PC-3 (cell line): ENCODE measurements around the gene ADARB2. TPM values are rescaled to one million over a fixed set of nuclear protein-coding genes. Genes with fewer than 3 reads are reported as not detected.

ENCODE experiments used
- ATAC-seq: fragments of 200-7000 bp; cut with Tn5 transposase; 2 replicates; pipeline ENCODE4 v1.9.1; 2020; ENCODE audit warnings: mild to moderate bottlenecking, moderate library complexity
- BruUV-seq: library from RNA; stranded (reverse); fragments of 400-500 nt; replicated peaks from 2 replicates; lab custom pipeline; 2021; lab: Mats Ljungman, UMichigan
- CTCF ChIA-PET: fragments of 300-600 bp; sonication (Branson Sonifier 250); formaldehyde crosslinking; loops from one replicate; lab custom pipeline; 2022; ENCODE audit warnings: antibody characterized with exemption; lab: Charles Lee
- POLR2A ChIA-PET: fragments of 300-600 bp; sonication (Branson Sonifier 250); formaldehyde crosslinking; loops from one replicate; lab custom pipeline; 2022; ENCODE audit warnings: antibody characterized with exemption; ENCODE audit not compliant: unreplicated experiment; lab: Charles Lee
- DNase-seq: peaks from one replicate; pipeline ENCODE4 v3.0.0-alpha.2; 2015
- H2AFZ ChIP-seq: fragments of 300-600 bp; sonication (generic); 2 replicates; pipeline ENCODE4 v1.6.0; 2016; ENCODE audit warnings: antibody characterized with exemption, low read length
- H3F3A ChIP-seq: fragments of 300-600 bp; sonication (generic); one replicate; pipeline ENCODE4 v1.6.0; 2017; ENCODE audit warnings: antibody characterized with exemption, low read length, control low read depth, mild to moderate bottlenecking; ENCODE audit not compliant: unreplicated experiment
- H3K27ac ChIP-seq: fragments of 300-600 bp; sonication (generic); 2 replicates; pipeline ENCODE4 v1.5.1; 2016; ENCODE audit warnings: mild to moderate bottlenecking, low read length
- H3K27me3 ChIP-seq: fragments of 300-600 bp; sonication (generic); 2 replicates; pipeline ENCODE4 v1.6.1; 2016; ENCODE audit warnings: low read length, mixed read lengths
- H3K36me3 ChIP-seq: fragments of 300-600 bp; sonication (generic); 2 replicates; pipeline ENCODE4 v1.6.1; 2016; ENCODE audit warnings: low read depth, mixed run types, low read length, mixed read lengths
- H3K4me1 ChIP-seq: fragments of 300-600 bp; sonication (generic); 2 replicates; pipeline ENCODE4 v1.5.1; 2016; ENCODE audit warnings: low read length; ENCODE audit not compliant: insufficient read depth
- H3K4me2 ChIP-seq: fragments of 300-600 bp; sonication (generic); 2 replicates; pipeline ENCODE4 v1.6.0; 2016; ENCODE audit warnings: low read length
- H3K4me3 ChIP-seq: fragments of 300-600 bp; sonication (generic); 2 replicates; pipeline ENCODE4 v1.5.1; 2016; ENCODE audit warnings: mild to moderate bottlenecking, low read length, mixed read lengths
- H3K79me2 ChIP-seq: fragments of 300-600 bp; sonication (generic); 2 replicates; pipeline ENCODE4 v1.6.1; 2017; ENCODE audit warnings: low read length, mixed read lengths
- H3K9ac ChIP-seq: fragments of 300-600 bp; sonication (generic); 2 replicates; pipeline ENCODE4 v1.6.0; 2016; ENCODE audit warnings: mild to moderate bottlenecking, low read length
- H3K9me2 ChIP-seq: fragments of 300-600 bp; sonication (generic); replicated peaks from 2 replicates; pipeline ENCODE4 v1.6.1; 2016; ENCODE audit warnings: mixed run types, low read length, mixed read lengths
- H3K9me3 ChIP-seq: fragments of 300-600 bp; sonication (generic); 2 replicates; pipeline ENCODE4 v1.6.1; 2016; ENCODE audit warnings: low read length, mixed read lengths
- H4K20me1 ChIP-seq: fragments of 300-600 bp; sonication (generic); 2 replicates; pipeline ENCODE4 v1.6.1; 2016; ENCODE audit warnings: low read length, mixed read lengths
- CTCF ChIP-seq: fragments of 300-600 bp; sonication (generic); conservative IDR thresholded peaks from 2 replicates; pipeline ENCODE4 v1.5.1; 2017; ENCODE audit warnings: antibody characterized with exemption, low read depth, mild to moderate bottlenecking, low read length
- EZH2 ChIP-seq: fragments of 300-600 bp; sonication (generic); IDR thresholded peaks from one replicate; pipeline ENCODE4 v1.6.1; 2017; ENCODE audit warnings: antibody characterized with exemption, mild to moderate bottlenecking, low read length; ENCODE audit not compliant: unreplicated experiment
- EZH2phosphoT487 ChIP-seq: fragments of 300-600 bp; sonication (generic); IDR thresholded peaks from 2 replicates; pipeline ENCODE4 v1.6.1; 2018; ENCODE audit warnings: mild to moderate bottlenecking, antibody characterized with exemption, low read length, borderline replicate concordance
- intact Hi-C: fragments of 100-400 bp; cut with micrococcal nuclease; formaldehyde crosslinking; loops from 2 replicates; pipeline ENCODE4 v1.9.0; 2023
- total RNA-seq: library from RNA; depleted of rRNA; stranded (reverse); fragments of >200 nt; gene quantifications from 2 replicates; pipeline ENCODE4 v1.2.3, GENCODE V29; 2014

Gene ADARB2
- total RNA-seq, 1 experiment from 2014 or later = not detected

GRCh38 chr10:1552881-1553670, 184.2 kb downstream of the ADARB2 start:
- H3K4me3 ChIP-seq = no peak overlapping the region
- H3K4me2 ChIP-seq = no peak overlapping the region
- no peak for TF ChIP-seq EZH2phosphoT487
- no peaks in the 10 kb centered on the region for H3K79me2 ChIP-seq
- no peaks in the 10 kb centered on the region for H3K9me3 ChIP-seq
- intact Hi-C loops = no loop called here
- no peaks in the 10 kb centered on the region for H4K20me1 ChIP-seq
- ATAC-seq (no peak), DNase-seq (no peak)
- H3K27me3 ChIP-seq = no peaks in the 10 kb centered on the region
- no peaks in the 10 kb centered on the region for H3K4me1 ChIP-seq
- H3K9ac ChIP-seq = no peak overlapping the region
- ChIA-PET POLR2A (no interaction called here), CTCF (no interaction called here)
- H3K36me3 ChIP-seq = no peaks in the 10 kb centered on the region
- no peak overlapping the region for H2AFZ ChIP-seq
- BruUV-seq = no TSS peak
- H3F3A ChIP-seq = no peaks in the 10 kb centered on the region
- no peaks in the 10 kb centered on the region for H3K9me2 ChIP-seq
- no peak overlapping the region for H3K27ac ChIP-seq

- no peak overlapping the region for H3K4me2 ChIP-seq
- H3K27ac ChIP-seq = no peak overlapping the region
- no peaks in the 10 kb centered on the region for H3K79me2 ChIP-seq
- H3K9me3 ChIP-seq = no peaks in the 10 kb centered on the region
- H3K36me3 ChIP-seq = no peaks in the 10 kb centered on the region
- BruUV-seq = no TSS peak
- ATAC-seq = no peak
- TF ChIP-seq CTCF (no peak), EZH2 (no peak), EZH2phosphoT487 (no peak)
- H3K4me3 ChIP-seq = no peak overlapping the region
- intact Hi-C loops = no loop called here
- no peak overlapping the region for H2AFZ ChIP-seq
- no peaks in the 10 kb centered on the region for H4K20me1 ChIP-seq
- ChIA-PET POLR2A (no interaction called here), CTCF (no interaction called here)
- H3K9ac ChIP-seq = no peak overlapping the region
- no peaks in the 10 kb centered on the region for H3K4me1 ChIP-seq
- no peak for DNase-seq
- no peaks in the 10 kb centered on the region for H3K27me3 ChIP-seq
- H3F3A ChIP-seq = no peaks in the 10 kb centered on the region
- H3K9me2 ChIP-seq = no peaks in the 10 kb centered on the region
These were observed 184.9 kb downstream of the ADARB2 start for GRCh38 chr10:1552406-1552805.

- no peak for TF ChIP-seq EZH2
- no peak for TF ChIP-seq CTCF
- no peak for TF ChIP-seq EZH2phosphoT487
- Histone ChIP-seq H3K79me2 (no peaks in the 10 kb centered on the region), H3K4me2 (no peak overlapping the region), H3K9me3 (no peaks in the 10 kb centered on the region), H3K4me3 (no peak overlapping the region), H3F3A (no peaks in the 10 kb centered on the region), H3K27me3 (no peaks in the 10 kb centered on the region), H2AFZ (no peak overlapping the region), H4K20me1 (no peaks in the 10 kb centered on the region), H3K9me2 (no peaks in the 10 kb centered on the region), H3K9ac (no peak overlapping the region), H3K27ac (no peak overlapping the region), H3K4me1 (no peaks in the 10 kb centered on the region), H3K36me3 (no peaks in the 10 kb centered on the region)
- intact Hi-C loops = no loop called here
- DNase-seq (no peak), ATAC-seq (no peak)
- ChIA-PET CTCF (no interaction called here), POLR2A (no interaction called here)
- BruUV-seq = no TSS peak
These were observed 185.5 kb downstream of the ADARB2 start for GRCh38 chr10:1551636-1552338.
